ENCODE data around the gene AK4.

GRCh38 chr1:65213271-65214023 is 65.4 kb downstream of the AK4 start:
- no peak for TF ChIP-seq POLR2A (IDR thresholded peaks at IDR 0.05)
- no peak for TF ChIP-seq CTCF (IDR thresholded peaks at IDR 0.05)

Measured in lower leg skin (tissue), 3 donors.